ENCODE measurements around the gene DDX23. TPM values are rescaled to one million over a fixed set of nuclear protein-coding genes. Genes with fewer than 3 reads are reported as not detected.
"Not testable (repeated sequence)": the region's sequence is repeated elsewhere in the genome, so short reads cannot be mapped to it uniquely, and the experiment has no call there.

DDX23 gene
- total RNA-seq, 4 donors from 2014 or later = 68.0 to 143 (median 104) TPM

DNA sequence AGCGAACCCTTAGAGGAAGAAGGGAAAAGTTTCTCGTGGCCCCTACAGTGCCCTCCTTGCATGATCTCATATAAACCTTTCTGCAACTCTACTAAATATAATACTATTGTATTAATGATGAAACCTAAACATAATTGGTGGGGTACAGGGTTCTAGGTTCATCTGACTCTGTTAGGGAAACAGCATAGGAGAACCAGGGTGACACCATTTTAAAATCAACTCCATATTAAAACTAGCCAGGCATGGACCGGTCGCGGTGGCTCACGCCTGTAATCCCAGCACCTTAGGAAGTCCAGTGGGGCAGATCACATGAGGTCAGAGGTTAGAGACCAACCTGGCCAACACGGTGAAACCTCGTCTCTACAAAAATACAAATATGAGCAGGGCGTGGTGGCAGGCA is 28.7 kb upstream of the DDX23 start:
- Histone ChIP-seq H3K36me3 (no peaks in the 10 kb centered on the region), H3K27ac (no peak overlapping the region), H3K4me1 (no peaks in the 10 kb centered on the region), H3K4me3 (no peak overlapping the region), H3K27me3 (no peaks in the 10 kb centered on the region), H3K9me3 (no peaks in the 10 kb centered on the region)
- TF ChIP-seq, protein P1, sequence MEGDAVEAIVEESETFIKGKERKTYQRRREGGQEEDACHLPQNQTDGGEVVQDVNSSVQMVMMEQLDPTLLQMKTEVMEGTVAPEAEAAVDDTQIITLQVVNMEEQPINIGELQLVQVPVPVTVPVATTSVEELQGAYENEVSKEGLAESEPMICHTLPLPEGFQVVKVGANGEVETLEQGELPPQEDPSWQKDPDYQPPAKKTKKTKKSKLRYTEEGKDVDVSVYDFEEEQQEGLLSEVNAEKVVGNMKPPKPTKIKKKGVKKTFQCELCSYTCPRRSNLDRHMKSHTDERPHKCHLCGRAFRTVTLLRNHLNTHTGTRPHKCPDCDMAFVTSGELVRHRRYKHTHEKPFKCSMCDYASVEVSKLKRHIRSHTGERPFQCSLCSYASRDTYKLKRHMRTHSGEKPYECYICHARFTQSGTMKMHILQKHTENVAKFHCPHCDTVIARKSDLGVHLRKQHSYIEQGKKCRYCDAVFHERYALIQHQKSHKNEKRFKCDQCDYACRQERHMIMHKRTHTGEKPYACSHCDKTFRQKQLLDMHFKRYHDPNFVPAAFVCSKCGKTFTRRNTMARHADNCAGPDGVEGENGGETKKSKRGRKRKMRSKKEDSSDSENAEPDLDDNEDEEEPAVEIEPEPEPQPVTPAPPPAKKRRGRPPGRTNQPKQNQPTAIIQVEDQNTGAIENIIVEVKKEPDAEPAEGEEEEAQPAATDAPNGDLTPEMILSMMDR (IDR thresholded peaks at IDR 0.05) = no peak
- TF ChIP-seq POLR2A (IDR thresholded peaks at IDR 0.05) = no peak
- DNase-seq = no peak

DNA sequence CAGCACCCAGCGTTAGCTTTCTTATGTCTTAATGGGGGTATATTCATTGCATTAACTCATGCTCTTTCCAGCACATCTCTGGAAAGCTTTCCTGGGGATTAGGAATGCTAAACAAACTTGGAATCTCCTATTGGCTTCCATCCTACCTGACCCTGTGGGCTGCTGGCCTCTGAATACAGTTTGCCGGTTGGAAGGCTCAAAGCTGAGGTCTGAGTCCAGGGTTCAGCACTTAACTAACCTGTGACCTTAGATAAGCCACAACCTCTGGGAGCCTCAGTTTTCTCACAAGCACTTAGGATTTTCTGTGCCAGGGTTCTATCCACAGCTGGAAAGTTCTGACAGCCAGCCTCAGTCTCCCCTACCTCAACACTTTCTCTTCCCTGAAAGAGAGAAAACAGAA is 26.6 kb upstream of the DDX23 start:
- H3K4me3 ChIP-seq = no peak overlapping the region
- no peaks in the 10 kb centered on the region for H3K9me3 ChIP-seq
- H3K27me3 ChIP-seq = no peaks in the 10 kb centered on the region
- no peak for DNase-seq
- no peaks in the 10 kb centered on the region for H3K36me3 ChIP-seq
- H3K4me1 ChIP-seq = no peaks in the 10 kb centered on the region
- no peak for TF ChIP-seq POLR2A (IDR thresholded peaks at IDR 0.05)
- TF ChIP-seq, protein P1 (IDR thresholded peaks at IDR 0.05) = no peak
- no peak overlapping the region for H3K27ac ChIP-seq

DNA sequence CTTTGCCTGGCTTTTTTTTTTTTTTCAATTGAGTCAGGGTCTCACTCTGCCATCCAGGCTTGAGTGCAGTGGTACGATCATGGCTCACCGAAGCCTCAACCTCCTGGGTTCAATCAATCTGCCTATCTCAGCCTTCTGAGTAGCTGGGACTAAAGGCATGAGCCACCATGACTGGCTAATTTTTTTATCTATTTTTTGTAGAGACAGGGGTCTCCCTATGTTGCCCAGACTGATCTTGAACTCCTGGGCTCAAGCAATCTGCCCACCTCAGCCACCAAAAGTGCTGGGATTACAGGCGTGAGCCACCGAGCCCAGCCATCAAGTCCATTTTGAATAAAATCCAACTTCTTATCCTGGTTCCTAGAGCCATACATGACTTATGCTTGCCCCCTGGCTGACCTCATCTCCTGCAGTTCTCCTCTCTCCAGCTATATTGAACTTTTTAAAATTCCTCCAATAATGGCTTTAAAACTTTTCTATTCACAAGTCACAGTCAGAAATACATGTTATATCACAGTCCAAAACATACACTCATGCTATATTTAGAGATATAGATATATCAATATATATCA is 24.1 kb upstream of the DDX23 start:
- Histone ChIP-seq H3K27ac (no peak overlapping the region), H3K9me3 (no peaks in the 10 kb centered on the region), H3K36me3 (no peaks in the 10 kb centered on the region), H3K4me1 (no peaks in the 10 kb centered on the region), H3K4me3 (no peak overlapping the region), H3K27me3 (no peaks in the 10 kb centered on the region)
- DNase-seq = no peak
- no peak for TF ChIP-seq POLR2A (IDR thresholded peaks at IDR 0.05)
- TF ChIP-seq, protein P1 (IDR thresholded peaks at IDR 0.05) = no peak

DNA sequence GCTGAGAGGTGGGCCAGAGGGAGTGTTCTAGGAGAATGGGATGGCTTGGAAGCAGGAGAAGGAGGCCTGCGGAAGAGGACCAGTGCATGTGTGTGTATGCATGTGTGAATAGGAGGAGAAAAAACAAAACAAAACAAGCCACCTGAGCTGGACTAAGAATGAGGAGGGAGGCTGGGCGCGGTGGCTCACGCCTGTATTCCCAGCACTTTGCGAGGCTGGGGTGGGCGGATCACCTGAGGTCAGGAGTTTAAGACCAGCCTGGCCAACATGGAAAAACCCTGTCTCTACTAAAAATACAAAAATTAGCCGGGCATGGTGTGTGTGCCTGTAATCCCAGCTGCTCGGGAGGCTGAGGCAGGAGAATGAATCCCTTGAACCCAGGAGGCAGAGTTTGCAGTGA is 21.6 kb upstream of the DDX23 start:
- H3K4me3 ChIP-seq, H3K27me3 ChIP-seq: not testable (repeated sequence)

DNA sequence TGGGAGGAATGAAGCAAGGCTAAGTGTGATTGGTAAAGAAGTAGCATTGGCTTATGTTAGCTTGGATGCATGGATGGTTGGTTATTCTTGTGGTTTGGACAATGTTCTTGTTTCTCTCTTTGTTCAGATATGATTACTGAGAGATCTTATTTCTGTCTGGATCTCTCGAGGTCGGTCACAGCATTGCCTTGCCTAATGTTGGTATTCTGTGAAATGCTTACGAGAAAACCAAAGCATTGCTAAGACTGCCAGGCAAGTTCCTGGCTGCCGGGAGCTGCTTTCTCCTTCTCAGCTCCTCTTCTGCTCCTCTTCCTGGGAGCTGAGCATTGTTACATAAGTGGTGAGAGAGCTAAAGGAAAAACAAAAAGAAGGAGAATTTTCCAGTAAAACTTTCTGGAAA is 21.1 kb upstream of the DDX23 start:
- no peak overlapping the region for H3K4me3 ChIP-seq
- H3K4me1 ChIP-seq = no peaks in the 10 kb centered on the region
- TF ChIP-seq POLR2A (IDR thresholded peaks at IDR 0.05) = no peak
- TF ChIP-seq, protein P1 (IDR thresholded peaks at IDR 0.05) = no peak
- no peaks in the 10 kb centered on the region for H3K36me3 ChIP-seq
- no peaks in the 10 kb centered on the region for H3K27me3 ChIP-seq
- no peaks in the 10 kb centered on the region for H3K9me3 ChIP-seq
- no peak for DNase-seq
- H3K27ac ChIP-seq = no peak overlapping the region

More for the DNA sequence above, 21.6 kb upstream of the DDX23 start:
- not testable (repeated sequence) for H3K36me3 ChIP-seq, H3K9me3 ChIP-seq, H3K27ac ChIP-seq, DNase-seq, H3K4me1 ChIP-seq

DNA sequence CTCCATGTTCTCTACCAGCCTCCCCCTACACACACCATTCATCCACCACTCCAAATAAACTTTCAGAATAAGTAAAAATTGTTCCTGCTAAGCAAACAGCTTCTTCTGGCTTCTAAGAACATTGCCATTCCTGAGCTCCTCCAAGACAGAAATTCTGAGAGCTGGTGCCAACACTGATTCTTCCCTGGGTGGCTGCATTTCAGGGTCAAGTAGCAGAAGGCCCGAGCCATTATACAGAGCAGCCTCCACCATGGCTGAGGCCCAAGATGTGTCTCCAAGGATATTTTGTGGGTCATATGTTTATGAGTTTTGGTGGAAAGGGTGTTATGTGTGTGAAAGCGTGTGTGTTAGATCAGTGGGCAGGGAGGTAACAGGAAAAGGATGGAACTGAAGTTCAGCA is 17.2 kb upstream of the DDX23 start:
- Histone ChIP-seq H3K27ac (no peak overlapping the region), H3K4me3 (no peak overlapping the region), H3K9me3 (no peaks in the 10 kb centered on the region), H3K4me1 (peaks cover 4 to 19% (median 5%) of the 10 kb centered on the region in 4 donors), H3K27me3 (no peaks in the 10 kb centered on the region), H3K36me3 (no peaks in the 10 kb centered on the region)
- no peak for TF ChIP-seq POLR2A (IDR thresholded peaks at IDR 0.05)
- TF ChIP-seq, protein P1 (IDR thresholded peaks at IDR 0.05) = no peak
- DNase-seq = no peak

Measured in Peyer's patch (tissue), 4 donors.